Measurements from ENCODE around the gene ERCC2. TPM values are rescaled to one million over a fixed set of nuclear protein-coding genes. Genes with fewer than 3 reads are reported as not detected.

ERCC2 gene
- total RNA-seq, 1 donor, result 52.5 TPM

DNA sequence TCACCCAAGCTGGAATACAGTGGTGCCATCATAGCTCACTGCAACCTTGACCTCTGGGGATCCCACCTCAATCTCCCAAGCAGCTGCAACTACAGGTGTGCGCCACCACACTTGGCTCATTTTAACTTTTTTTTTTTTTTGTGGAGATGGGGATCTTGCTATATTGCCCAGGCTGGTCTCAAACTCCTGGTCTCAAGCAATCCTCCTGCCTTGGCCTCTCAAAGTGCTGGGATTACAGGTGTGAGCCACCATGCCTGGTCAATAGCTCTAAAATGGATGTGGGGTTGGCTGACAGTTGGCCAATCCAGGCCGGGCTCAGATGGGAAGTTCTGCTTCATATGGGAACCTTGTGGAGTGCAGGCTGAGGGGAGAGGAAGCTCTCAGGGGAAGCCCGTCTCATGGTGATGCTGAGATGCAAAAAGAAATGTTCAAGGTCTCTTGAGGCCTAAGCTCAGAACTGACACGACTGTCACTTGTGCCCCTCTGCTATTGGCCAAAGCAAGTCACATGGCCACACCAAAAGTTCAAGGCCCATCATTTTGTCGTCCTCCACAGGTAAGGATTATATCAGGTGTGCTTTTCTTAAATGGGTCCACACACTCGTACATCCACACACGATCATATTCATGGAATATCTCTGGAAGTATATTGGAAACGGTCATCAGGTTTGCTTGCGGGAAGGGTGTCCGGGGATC lies 36.6 kb downstream of the ERCC2 start:
- Histone ChIP-seq H3K4me2 (ENCODE audit: insufficient read depth, low read length) (no peak overlapping the region), H2AFZ (ENCODE audit: low read length) (no peak overlapping the region), H3K27me3 (ENCODE audit: insufficient read depth, low read length) (no peaks in the 10 kb centered on the region), H3K9me3 (ENCODE audit: low read depth, low read length) (no peaks in the 10 kb centered on the region), H3K36me3 (ENCODE audit: insufficient read depth, low read length) (no peaks in the 10 kb centered on the region), H3K4me1 (ENCODE audit: insufficient read depth, low read length) (peaks cover 5% of the 10 kb centered on the region), H3K79me2 (ENCODE audit: insufficient read depth, low read length) (no peaks in the 10 kb centered on the region), H3K27ac (ENCODE audit: low read depth, low read length) (no peak overlapping the region), H4K20me1 (ENCODE audit: insufficient read depth, low read length) (no peaks in the 10 kb centered on the region), H3K4me3 (ENCODE audit: insufficient read depth, low read length) (no peak overlapping the region)
- no peak for DNase-seq (ENCODE audit: insufficient read length, low spot score, missing footprints)
- no peak for TF ChIP-seq CTCF (IDR thresholded peaks at IDR 0.05; ENCODE audit: extremely low read depth, low read depth, low read length)

GRCh38 chr19:45331411-45331810 lies 39.0 kb downstream of the ERCC2 start:
- Histone ChIP-seq H4K20me1 (ENCODE audit: insufficient read depth, low read length) (no peaks in the 10 kb centered on the region), H3K9me3 (ENCODE audit: low read depth, low read length) (no peaks in the 10 kb centered on the region), H3K27me3 (ENCODE audit: insufficient read depth, low read length) (no peaks in the 10 kb centered on the region), H3K4me3 (ENCODE audit: insufficient read depth, low read length) (no peak overlapping the region), H2AFZ (ENCODE audit: low read length) (no peak overlapping the region), H3K79me2 (ENCODE audit: insufficient read depth, low read length) (no peaks in the 10 kb centered on the region), H3K4me2 (ENCODE audit: insufficient read depth, low read length) (no peak overlapping the region), H3K4me1 (ENCODE audit: insufficient read depth, low read length) (peaks cover 2% of the 10 kb centered on the region), H3K27ac (ENCODE audit: low read depth, low read length) (no peak overlapping the region), H3K36me3 (ENCODE audit: insufficient read depth, low read length) (no peaks in the 10 kb centered on the region)
- no peak for TF ChIP-seq CTCF (IDR thresholded peaks at IDR 0.05; ENCODE audit: extremely low read depth, low read depth, low read length)
- DNase-seq (ENCODE audit: insufficient read length, low spot score, missing footprints), result no peak

- no peak overlapping the region for H2AFZ ChIP-seq (ENCODE audit: low read length)
- no peaks in the 10 kb centered on the region for H3K79me2 ChIP-seq (ENCODE audit: insufficient read depth, low read length)
- peaks cover 13% of the 10 kb centered on the region for H3K4me1 ChIP-seq (ENCODE audit: insufficient read depth, low read length)
- H3K27ac ChIP-seq (ENCODE audit: low read depth, low read length), result no peak overlapping the region
- no peaks in the 10 kb centered on the region for H3K9me3 ChIP-seq (ENCODE audit: low read depth, low read length)
- H3K36me3 ChIP-seq (ENCODE audit: insufficient read depth, low read length), result no peaks in the 10 kb centered on the region
- H3K4me2 ChIP-seq (ENCODE audit: insufficient read depth, low read length), result no peak overlapping the region
- DNase-seq (ENCODE audit: insufficient read length, low spot score, missing footprints), result no peak
- H4K20me1 ChIP-seq (ENCODE audit: insufficient read depth, low read length), result no peaks in the 10 kb centered on the region
- H3K27me3 ChIP-seq (ENCODE audit: insufficient read depth, low read length), result peaks cover 4% of the 10 kb centered on the region
- no peak overlapping the region for H3K4me3 ChIP-seq (ENCODE audit: insufficient read depth, low read length)
- TF ChIP-seq CTCF (IDR thresholded peaks at IDR 0.05; ENCODE audit: extremely low read depth, low read depth, low read length), result no peak
Measured at GRCh38 chr19:45327404-45328143, 42.8 kb downstream of the ERCC2 start.

DNA sequence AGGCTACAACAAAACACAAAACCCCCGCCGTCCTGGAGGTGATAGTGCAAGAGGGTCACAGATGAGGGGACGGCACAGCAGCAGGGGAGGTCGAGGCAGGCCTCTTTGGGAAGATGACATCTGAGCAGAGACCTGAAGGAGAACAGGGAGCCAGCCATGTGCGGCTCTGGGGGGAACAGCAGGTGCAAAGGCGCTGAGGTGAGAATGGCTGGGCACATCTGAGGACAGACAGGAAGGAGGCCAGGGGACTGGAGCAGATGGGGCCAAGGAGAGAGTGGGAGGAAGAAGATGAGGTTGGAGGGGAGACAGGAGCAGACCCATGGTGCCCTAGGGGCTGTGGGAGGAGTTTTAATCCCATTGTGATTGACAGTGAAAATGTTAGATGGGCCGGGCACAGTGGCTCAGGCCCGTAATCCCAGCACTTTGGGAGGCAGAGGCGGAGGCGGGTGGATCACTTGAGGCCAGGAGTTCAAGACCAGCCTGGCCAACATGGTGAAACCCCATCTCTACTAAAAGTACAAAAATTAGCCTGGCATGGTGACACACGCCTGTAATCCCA lies 45.9 kb downstream of the ERCC2 start:
- no peaks in the 10 kb centered on the region for H3K79me2 ChIP-seq (ENCODE audit: insufficient read depth, low read length)
- H3K27ac ChIP-seq (ENCODE audit: low read depth, low read length), result no peak overlapping the region
- no peak overlapping the region for H3K4me2 ChIP-seq (ENCODE audit: insufficient read depth, low read length)
- no peak for DNase-seq (ENCODE audit: insufficient read length, low spot score, missing footprints)
- no peak overlapping the region for H3K4me3 ChIP-seq (ENCODE audit: insufficient read depth, low read length)
- no peaks in the 10 kb centered on the region for H3K36me3 ChIP-seq (ENCODE audit: insufficient read depth, low read length)
- no peaks in the 10 kb centered on the region for H4K20me1 ChIP-seq (ENCODE audit: insufficient read depth, low read length)
- H3K4me1 ChIP-seq (ENCODE audit: insufficient read depth, low read length), result peaks cover 13% of the 10 kb centered on the region
- no peaks in the 10 kb centered on the region for H3K9me3 ChIP-seq (ENCODE audit: low read depth, low read length)
- H3K27me3 ChIP-seq (ENCODE audit: insufficient read depth, low read length), result peaks cover 4% of the 10 kb centered on the region
- TF ChIP-seq CTCF (IDR thresholded peaks at IDR 0.05; ENCODE audit: extremely low read depth, low read depth, low read length), result no peak
- H2AFZ ChIP-seq (ENCODE audit: low read length), result no peak overlapping the region

All from osteoblast (primary cell).